DND-41 (cell line): Measurements from ENCODE around the gene TOP3B.

Experiments
- EZH2 ChIP-seq: IDR thresholded peaks from 3 replicates; pipeline ENCODE4 v1.6.1; 2012; ENCODE audit warnings: borderline replicate concordance, low read depth, mild to moderate bottlenecking, moderate library complexity, low read length, inconsistent platforms; ENCODE audit not compliant: severe bottlenecking
- TF ChIP-seq, protein P1 (sequence below): IDR thresholded peaks from 2 replicates; pipeline ENCODE4 v1.5.1; 2012; ENCODE audit warnings: borderline replicate concordance, low read length, moderate library complexity, mild to moderate bottlenecking; ENCODE audit not compliant: poor library complexity, severe bottlenecking; ENCODE audit errors: extremely low read depth

DNA sequence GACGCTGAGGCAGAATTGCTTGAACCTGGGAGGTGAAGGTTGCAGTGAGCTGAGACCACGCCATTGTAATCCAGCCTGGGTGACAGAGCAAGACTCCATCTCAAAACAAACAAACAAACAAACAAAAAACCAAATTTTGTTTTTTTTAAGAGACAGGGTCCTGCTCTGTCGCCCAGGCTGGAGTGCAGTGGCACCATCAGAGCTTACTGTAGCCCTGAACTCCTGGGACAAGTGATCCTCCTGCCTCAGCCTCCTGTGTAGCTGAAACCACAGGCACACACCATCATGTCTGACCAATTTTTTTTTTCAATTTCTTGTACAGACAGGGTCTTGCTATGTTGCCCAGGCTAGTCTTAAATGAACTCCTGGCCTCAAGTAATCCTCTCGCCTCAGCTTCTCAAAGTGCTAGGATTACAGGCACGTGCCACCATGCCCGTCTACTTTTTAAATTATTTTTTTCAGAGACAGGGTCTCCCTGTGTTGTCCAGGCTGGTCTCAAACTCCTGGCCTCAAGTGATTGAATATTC, 16.8 kb downstream of the TOP3B start:
- TF ChIP-seq, protein P1, sequence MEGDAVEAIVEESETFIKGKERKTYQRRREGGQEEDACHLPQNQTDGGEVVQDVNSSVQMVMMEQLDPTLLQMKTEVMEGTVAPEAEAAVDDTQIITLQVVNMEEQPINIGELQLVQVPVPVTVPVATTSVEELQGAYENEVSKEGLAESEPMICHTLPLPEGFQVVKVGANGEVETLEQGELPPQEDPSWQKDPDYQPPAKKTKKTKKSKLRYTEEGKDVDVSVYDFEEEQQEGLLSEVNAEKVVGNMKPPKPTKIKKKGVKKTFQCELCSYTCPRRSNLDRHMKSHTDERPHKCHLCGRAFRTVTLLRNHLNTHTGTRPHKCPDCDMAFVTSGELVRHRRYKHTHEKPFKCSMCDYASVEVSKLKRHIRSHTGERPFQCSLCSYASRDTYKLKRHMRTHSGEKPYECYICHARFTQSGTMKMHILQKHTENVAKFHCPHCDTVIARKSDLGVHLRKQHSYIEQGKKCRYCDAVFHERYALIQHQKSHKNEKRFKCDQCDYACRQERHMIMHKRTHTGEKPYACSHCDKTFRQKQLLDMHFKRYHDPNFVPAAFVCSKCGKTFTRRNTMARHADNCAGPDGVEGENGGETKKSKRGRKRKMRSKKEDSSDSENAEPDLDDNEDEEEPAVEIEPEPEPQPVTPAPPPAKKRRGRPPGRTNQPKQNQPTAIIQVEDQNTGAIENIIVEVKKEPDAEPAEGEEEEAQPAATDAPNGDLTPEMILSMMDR = no peak
- no peak for TF ChIP-seq EZH2
